KBM-7 (cell line): ENCODE results near the gene AP4E1.

Experiments
- DNase-seq: peaks from one replicate; pipeline ENCODE4 v3.0.0-alpha.2; 2015
- in situ Hi-C: fragments of 300-500 bp; cut with MboI; formaldehyde crosslinking; loops from 2 replicates; pipeline ENCODE4 v1.14.3; 2020; ENCODE audit warnings: low sequenced_read_pairs, low pct_unique_long_range_greater_than_20kb, mixed read lengths

Gene AP4E1

DNA sequence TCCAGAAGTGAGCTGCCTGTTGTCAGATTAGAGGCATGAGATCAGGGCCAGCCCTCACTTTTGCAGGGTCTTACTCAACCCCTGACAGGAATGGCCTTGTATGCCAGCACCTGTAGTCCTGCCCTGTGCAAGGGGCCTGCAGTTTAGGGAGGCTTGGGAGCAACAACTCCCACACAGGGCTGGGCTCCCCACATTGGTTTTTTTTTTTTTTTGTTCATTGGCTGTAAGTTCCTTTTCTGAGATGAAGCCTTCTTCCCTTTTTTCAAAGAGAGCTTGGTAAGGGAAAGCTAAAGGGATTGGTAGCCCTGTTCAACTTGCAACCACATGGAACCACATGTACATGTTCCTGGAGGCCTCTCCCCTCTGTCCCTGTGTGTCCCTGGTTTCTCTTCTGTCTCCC, 139.8 kb downstream of the AP4E1 start:
- peak; percentile 70 for DNase-seq
- in situ Hi-C loops = no loop called here

DNA sequence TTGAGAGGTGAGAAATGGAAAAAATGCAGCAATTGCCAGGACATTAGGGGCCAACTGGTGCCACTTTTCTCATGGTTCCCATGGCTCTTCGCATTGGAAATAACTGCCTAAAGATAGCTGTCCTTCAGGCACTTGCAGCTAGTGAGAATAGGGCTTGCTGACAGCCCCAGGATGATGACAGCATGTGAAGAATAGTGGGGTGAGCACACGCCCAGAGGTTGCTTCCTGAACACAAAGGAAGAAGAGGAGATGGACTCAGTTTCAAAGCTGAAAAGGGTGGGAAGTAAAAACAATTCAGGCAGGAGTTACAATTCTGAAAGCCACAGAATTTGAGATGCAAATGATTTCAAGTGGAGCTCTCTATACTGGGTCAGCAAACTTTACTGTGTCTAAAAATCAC, 140.6 kb downstream of the AP4E1 start:
- in situ Hi-C loops = no loop called here
- DNase-seq = no peak

DNA sequence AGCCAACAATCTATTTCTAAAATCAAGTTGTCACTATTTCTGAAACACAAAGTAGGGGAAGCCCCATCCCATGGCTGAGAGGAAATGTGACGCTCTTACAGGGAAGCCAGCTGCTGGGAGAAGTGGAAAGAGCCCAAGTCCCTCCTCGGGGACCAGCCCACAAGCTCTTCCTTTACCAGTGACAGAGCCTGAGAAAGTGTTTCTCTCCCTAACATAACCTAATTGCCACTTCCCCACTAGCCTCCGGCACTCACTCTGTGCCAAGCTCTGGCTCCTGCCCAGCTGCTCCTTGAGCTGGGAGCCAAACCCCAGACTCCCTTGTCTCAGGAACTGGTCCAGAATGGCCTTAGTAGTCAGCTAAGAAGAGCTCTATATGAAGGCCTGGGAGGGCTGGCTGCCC, 143.3 kb downstream of the AP4E1 start:
- no peak for DNase-seq
- in situ Hi-C loops = no loop called here

DNA sequence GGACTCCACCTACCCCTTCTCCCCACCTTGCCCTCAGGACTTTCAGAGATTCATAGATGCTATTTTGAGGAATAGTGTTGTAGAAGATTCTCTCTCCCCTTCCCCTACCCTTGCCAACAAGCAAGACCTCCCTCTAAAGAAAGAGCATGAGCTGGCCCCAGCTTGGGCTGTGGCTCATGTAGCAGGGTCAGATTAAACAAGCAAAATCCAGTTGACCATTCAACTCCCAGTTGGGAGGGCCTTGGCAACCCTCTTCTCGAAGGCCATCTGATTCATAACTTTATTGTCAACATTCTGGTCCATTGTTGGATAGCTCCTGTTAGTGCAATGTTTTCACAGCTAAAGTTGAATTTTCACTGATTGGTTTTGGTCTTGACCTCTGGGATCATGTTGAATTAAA, 145.1 kb downstream of the AP4E1 start:
- in situ Hi-C loops = no loop called here
- DNase-seq = no peak

DNA sequence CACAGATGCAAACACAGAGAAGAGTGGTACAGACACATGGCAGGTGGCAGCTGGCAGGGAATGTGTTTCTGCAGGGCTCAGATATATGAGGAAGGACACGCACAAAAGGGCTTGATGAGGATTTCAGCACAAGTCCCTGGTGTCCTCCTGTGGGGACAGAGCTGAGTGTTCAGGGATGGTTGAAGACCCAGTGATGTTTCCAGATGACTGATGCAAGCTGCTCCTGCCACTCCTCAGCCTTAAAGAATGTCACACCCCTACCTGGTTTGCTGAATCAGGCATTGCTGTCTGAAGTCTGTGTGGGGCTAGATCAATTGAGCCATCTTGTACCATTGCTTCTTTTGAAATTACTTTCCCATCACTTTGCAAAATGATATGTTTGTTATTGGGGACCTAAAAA, 146.1 kb downstream of the AP4E1 start:
- DNase-seq = no peak
- in situ Hi-C loops = no loop called here
